Fibroblast of mammary gland (primary cell): Measurements from ENCODE around the gene KRT35.

Experiments used
- DNase-seq: peaks from one replicate; pipeline ENCODE4 v3.0.0-alpha.2; 2010; ENCODE audit warnings: low read depth
- H3K4me3 ChIP-seq: 2 replicates; pipeline ENCODE4 v1.5.1; 2011; ENCODE audit warnings: low read depth, mild to moderate bottlenecking, low read length, moderate library complexity; ENCODE audit not compliant: control insufficient read depth
- CTCF ChIP-seq: conservative IDR thresholded peaks from 2 replicates; pipeline ENCODE4 v1.5.1; 2011; ENCODE audit warnings: low read depth, low read length, inconsistent platforms; ENCODE audit not compliant: control insufficient read depth, insufficient read depth

KRT35 gene

GRCh38 chr17:41504246-41504977 is 23.5 kb upstream of the KRT35 start:
- TF ChIP-seq CTCF = no peak
- no peak overlapping the region for H3K4me3 ChIP-seq
- DNase-seq = no peak

GRCh38 chr17:41503202-41503601 is 22.3 kb upstream of the KRT35 start:
- no peak for DNase-seq
- no peak overlapping the region for H3K4me3 ChIP-seq
- no peak for TF ChIP-seq CTCF

- no peak overlapping the region for H3K4me3 ChIP-seq
- TF ChIP-seq CTCF = no peak
- DNase-seq = peak; percentile 65
Observed at GRCh38 chr17:41500131-41500911, 19.4 kb upstream of the KRT35 start.

GRCh38 chr17:41499714-41500113 is 18.8 kb upstream of the KRT35 start:
- DNase-seq = no peak
- TF ChIP-seq CTCF = no peak
- no peak overlapping the region for H3K4me3 ChIP-seq

- TF ChIP-seq CTCF = no peak
- DNase-seq = peak; percentile 3
- H3K4me3 ChIP-seq = no peak overlapping the region
Observed at GRCh38 chr17:41498276-41498675, 17.3 kb upstream of the KRT35 start.

- no peak overlapping the region for H3K4me3 ChIP-seq
- DNase-seq = peak; percentile 80
- TF ChIP-seq CTCF = peak; percentile 84
Observed at GRCh38 chr17:41496803-41497484, 16.0 kb upstream of the KRT35 start.
